ENCODE data around the gene GRK2. TPM values are rescaled to one million over a fixed set of nuclear protein-coding genes. Genes with fewer than 3 reads are reported as not detected.

GRK2 gene
- total and polyA plus RNA-seq, 2 donors (not counting 1 experiment from before 2014, with no cell fraction given): 294 to 534 TPM

- H3K27me3 ChIP-seq (replicated peaks in 1 of 4; ENCODE audit: control extremely low read depth in 1 of 4, control insufficient read depth in 3 of 4, insufficient read depth in 4 of 4, low read length in 3 of 4): no peaks in the 10 kb centered on the region
- H3K9me3 Mint-ChIP-seq (ENCODE audit: insufficient read depth): no peaks in the 10 kb centered on the region
- ChIA-PET CTCF (interaction anchor here (0.6 kb wide), 1 partner anchor 15 kb away, joined by 3 read pairs; the partner anchor contains the start of gene GRK2), POLR2A (interaction anchor here (0.6 to 6.8 kb wide), 3 partner anchors 8 to 113 kb away, joined by 3 to 43 read pairs (median 4); partner anchors contain the start of gene ANKRD13D)
- intact Hi-C loops (cut with micrococcal nuclease): no loop called here
- H4K20me1 ChIP-seq (ENCODE audit: control insufficient read depth, insufficient read depth, low read length, poor library complexity, severe bottlenecking): peaks cover 62% of the 10 kb centered on the region
- H3K27ac Mint-ChIP-seq: peak overlapping the region; percentile 95
- ATAC-seq (ENCODE audit: low read depth) (no peak), DNase-seq (no peak)
- H3K4me1 ChIP-seq (ENCODE audit: control insufficient read depth in 2 of 2, insufficient read depth in 2 of 2, low read length in 2 of 2): peaks cover 51 to 59% of the 10 kb centered on the region in 2 donors
- H2AFZ ChIP-seq (ENCODE audit: insufficient read depth, low read depth, low read length, poor library complexity, severe bottlenecking): no peak overlapping the region
- no peak overlapping the region for H3K4me2 ChIP-seq (replicated peaks; ENCODE audit: low read depth, low read length, poor library complexity, severe bottlenecking)
- no peak overlapping the region for H3K4me3 Mint-ChIP-seq
- WGBS (ENCODE audit: insufficient coverage): 96% methylated on average over 31 of the region's 31 CpGs
- no peaks in the 10 kb centered on the region for H3K9me3 ChIP-seq (ENCODE audit: control extremely low read depth in 1 of 3, control insufficient read depth in 2 of 3, insufficient read depth in 1 of 3, low read length in 2 of 3)
- H3K4me1 Mint-ChIP-seq: peaks cover 48% of the 10 kb centered on the region
- no peaks in the 10 kb centered on the region for H3K27me3 Mint-ChIP-seq
- peak overlapping the region; percentile 82 for H3K27ac ChIP-seq (ENCODE audit: low read length in 2 of 2)
- peaks cover 0 to 89% of the 10 kb centered on the region in 2 experiments for H3K36me3 ChIP-seq (replicated peaks in 1 of 2; ENCODE audit: control extremely low read depth in 1 of 2, control insufficient read depth in 1 of 2, extremely low read depth in 1 of 2, insufficient read depth in 2 of 2, low read length in 1 of 2)
- H3K79me2 ChIP-seq (ENCODE audit: control insufficient read depth, insufficient read depth, low read length): peaks cover 92% of the 10 kb centered on the region
- no peak overlapping the region for H3K9ac ChIP-seq (ENCODE audit: low read length)
- TF ChIP-seq CTCF (IDR thresholded peaks at IDR 0.05): no peak
- no peak for TF ChIP-seq EZH2 (IDR thresholded peaks at IDR 0.05; ENCODE audit: borderline replicate concordance, insufficient read depth, low read depth, low read length, poor library complexity, severe bottlenecking)
- no peak overlapping the region for H3K4me3 ChIP-seq (ENCODE audit: control extremely low read depth in 1 of 5, extremely low read depth in 1 of 5, insufficient read depth in 1 of 5, low read depth in 2 of 5, low read length in 4 of 5)
Observed at GRCh38 chr11:67280788-67281551, 14.7 kb downstream of the GRK2 start.

Measured in B cell (primary cell).